GM23338 (cell line): ENCODE measurements around the gene NHS. TPM values are rescaled to one million over a fixed set of nuclear protein-coding genes. Genes with fewer than 3 reads are reported as not detected.

ENCODE experiments used
- ATAC-seq: fragments of 200-7000 bp; cut with Tn5 transposase; 3 replicates; pipeline ENCODE4 v1.9.1; 2020
- DNase-seq: peaks from one replicate; pipeline ENCODE4 v3.0.0-alpha.2; 2015; ENCODE audit warnings: low spot score
- H2AFZ ChIP-seq: fragments of 200-600 bp; sonication (generic); 2 replicates; pipeline ENCODE4 v1.8.0; 2016; ENCODE audit warnings: antibody characterized with exemption, mild to moderate bottlenecking, moderate library complexity
- H3F3A ChIP-seq: fragments of 200-600 bp; sonication (generic); replicated peaks from 2 replicates; pipeline ENCODE4 v1.8.0; 2017; ENCODE audit warnings: antibody characterized with exemption, mixed run types, low read depth
- H3K27ac ChIP-seq: fragments of 200-600 bp; sonication (generic); 2 replicates; pipeline ENCODE4 v1.6.1; 2016; ENCODE audit warnings: low read depth
- H3K27me3 ChIP-seq: fragments of 200-600 bp; sonication (generic); 2 replicates; pipeline ENCODE4 v1.8.0; 2016; ENCODE audit warnings: mild to moderate bottlenecking, mixed run types, moderate library complexity; ENCODE audit not compliant: insufficient read depth
- H3K36me3 ChIP-seq: fragments of 200-600 bp; sonication (generic); 2 replicates; pipeline ENCODE4 v1.8.0; 2016; ENCODE audit warnings: mild to moderate bottlenecking; ENCODE audit not compliant: insufficient read depth
- H3K4me1 ChIP-seq: fragments of 200-600 bp; sonication (generic); 2 replicates; pipeline ENCODE4 v1.8.0; 2016; ENCODE audit warnings: mild to moderate bottlenecking, moderate library complexity; ENCODE audit not compliant: insufficient read depth
- H3K4me2 ChIP-seq: fragments of 200-600 bp; sonication (generic); 2 replicates; pipeline ENCODE4 v1.7.1; 2017; ENCODE audit warnings: mixed run types
- H3K4me3 ChIP-seq: fragments of 200-600 bp; sonication (generic); 2 replicates; pipeline ENCODE4 v1.6.1; 2016; ENCODE audit warnings: mixed run types
- H3K79me2 ChIP-seq: fragments of 200-600 bp; sonication (generic); replicated peaks from 2 replicates; pipeline ENCODE4 v1.8.0; 2017; ENCODE audit warnings: mild to moderate bottlenecking; ENCODE audit not compliant: insufficient read depth
- H3K9me2 ChIP-seq: fragments of 200-600 bp; sonication (generic); 2 replicates; pipeline ENCODE4 v1.8.0; 2017; ENCODE audit not compliant: insufficient read depth
- H4K20me1 ChIP-seq: fragments of 200-600 bp; sonication (generic); replicated peaks from 2 replicates; pipeline ENCODE4 v1.8.0; 2017; ENCODE audit warnings: mild to moderate bottlenecking; ENCODE audit not compliant: insufficient read depth
- H3K27ac Mint-ChIP-seq: 2 replicates; pipeline ENCODE4 v1.8.0; 2020; ENCODE audit warnings: inconsistent platforms, mild to moderate bottlenecking, moderate library complexity, mixed read lengths
- H3K27me3 Mint-ChIP-seq: 3 replicates; pipeline ENCODE4 v1.8.0; 2022; ENCODE audit warnings: low read depth, mild to moderate bottlenecking, moderate library complexity, mixed read lengths, inconsistent platforms; ENCODE audit not compliant: insufficient read depth, poor library complexity
- H3K36me3 Mint-ChIP-seq: 3 replicates; pipeline ENCODE4 v1.8.0; 2021; ENCODE audit warnings: low read depth, mild to moderate bottlenecking, inconsistent platforms, moderate library complexity, mixed read lengths
- H3K4me1 Mint-ChIP-seq: 3 replicates; pipeline ENCODE4 v1.8.0; 2020; ENCODE audit warnings: mild to moderate bottlenecking, inconsistent platforms, mixed read lengths
- H3K4me3 Mint-ChIP-seq: 3 replicates; pipeline ENCODE4 v1.8.0; 2021; ENCODE audit warnings: moderate library complexity, mild to moderate bottlenecking, inconsistent platforms, mixed read lengths
- H3K9me3 Mint-ChIP-seq: 3 replicates; pipeline ENCODE4 v1.8.0; 2020; ENCODE audit warnings: moderate library complexity, mild to moderate bottlenecking, inconsistent platforms, mixed read lengths
- CREB1 ChIP-seq: fragments of 250-450 bp; sonication (Bioruptor Pico); IDR thresholded peaks from 2 replicates; pipeline ENCODE4 v1.5.0; 2020; ENCODE audit warnings: low read depth, mild to moderate bottlenecking, moderate library complexity
- CTCF ChIP-seq, 2 experiments: fragments of 200-600 bp in 1 of 2; sonication (generic) in 1 of 2; conservative IDR thresholded peaks; 2 replicates each; pipeline versions ENCODE4 v1.5.1 to v1.6.1; 2016 to 2017; ENCODE audit warnings: antibody characterized with exemption in 2 of 2, low read depth in 2 of 2, mild to moderate bottlenecking in 2 of 2, moderate library complexity in 1 of 2
- EZH2 ChIP-seq: fragments of 200-600 bp; sonication (generic); IDR thresholded peaks from one replicate; pipeline ENCODE4 v1.8.0; 2017; ENCODE audit warnings: antibody characterized with exemption, mild to moderate bottlenecking, low read depth; ENCODE audit not compliant: unreplicated experiment
- EZH2phosphoT487 ChIP-seq: fragments of 200-600 bp; sonication (generic); IDR thresholded peaks from one replicate; pipeline ENCODE4 v1.8.1; 2018; ENCODE audit warnings: antibody characterized with exemption; ENCODE audit not compliant: unreplicated experiment
- JUNB ChIP-seq: IDR thresholded peaks from one replicate; pipeline ENCODE4 v1.6.1; 2016; ENCODE audit warnings: antibody characterized with exemption; ENCODE audit not compliant: unreplicated experiment
- POLR2AphosphoS5 ChIP-seq: IDR thresholded peaks from 2 replicates; pipeline ENCODE4 v1.6.1; 2016; ENCODE audit warnings: antibody characterized with exemption, low read depth
- REST ChIP-seq: IDR thresholded peaks from one replicate; pipeline ENCODE4 v1.6.1; 2018; ENCODE audit warnings: antibody characterized with exemption; ENCODE audit not compliant: unreplicated experiment
- polyA plus RNA-seq: library from polyadenylated mRNA; unstranded; fragments of >200 nt; fragmentation: Nextera tagmentation; extraction: Ambion mirVana; gene quantifications from 2 replicates; pipeline ENCODE4 v1.2.1, GENCODE V29; 2016
- total RNA-seq: library from RNA; depleted of rRNA; stranded (reverse); fragments of >200 nt; shearing (Covaris generic); gene quantifications from 2 replicates; pipeline ENCODE4 v1.2.3, GENCODE V29; 2014
- TF ChIP-seq, protein P1 (sequence below): IDR thresholded peaks from 2 replicates; pipeline ENCODE4 v1.6.1; 2016; ENCODE audit warnings: antibody characterized with exemption
- TF ChIP-seq, protein P2 (sequence below): fragments of 250-450 bp; sonication (Bioruptor Pico); IDR thresholded peaks from 2 replicates; pipeline ENCODE4 v1.5.0; 2020; ENCODE audit warnings: mild to moderate bottlenecking, moderate library complexity

Gene NHS
- total and polyA plus RNA-seq, 2 experiments from 2014 or later = 1.8 to 8.2 TPM

DNA sequence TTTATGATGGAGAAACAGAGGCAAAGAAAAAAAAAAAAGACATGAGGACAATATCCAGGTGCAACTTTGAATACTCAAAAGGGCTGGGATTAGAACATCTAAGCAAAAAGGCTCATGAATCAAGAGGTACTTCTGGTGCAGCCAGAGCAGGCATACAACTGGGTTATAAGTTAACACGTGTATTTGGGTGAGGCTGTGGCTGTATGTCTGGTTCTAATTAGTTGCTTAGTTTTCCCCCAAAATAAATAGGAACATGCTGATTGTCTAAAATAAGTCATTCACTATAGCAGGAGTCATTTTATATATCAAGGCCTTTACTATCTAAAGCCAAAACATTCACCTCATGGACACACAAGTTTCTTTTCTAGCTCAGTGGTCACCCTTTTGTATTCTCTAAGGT lies 20.2 kb downstream of the NHS start:
- TF ChIP-seq CTCF (conservative IDR thresholded peaks at IDR 0.05; ENCODE audit: low read depth in 2 of 2) = no peak
- no peak for TF ChIP-seq EZH2
- TF ChIP-seq REST = no peak
- TF ChIP-seq, protein P1, sequence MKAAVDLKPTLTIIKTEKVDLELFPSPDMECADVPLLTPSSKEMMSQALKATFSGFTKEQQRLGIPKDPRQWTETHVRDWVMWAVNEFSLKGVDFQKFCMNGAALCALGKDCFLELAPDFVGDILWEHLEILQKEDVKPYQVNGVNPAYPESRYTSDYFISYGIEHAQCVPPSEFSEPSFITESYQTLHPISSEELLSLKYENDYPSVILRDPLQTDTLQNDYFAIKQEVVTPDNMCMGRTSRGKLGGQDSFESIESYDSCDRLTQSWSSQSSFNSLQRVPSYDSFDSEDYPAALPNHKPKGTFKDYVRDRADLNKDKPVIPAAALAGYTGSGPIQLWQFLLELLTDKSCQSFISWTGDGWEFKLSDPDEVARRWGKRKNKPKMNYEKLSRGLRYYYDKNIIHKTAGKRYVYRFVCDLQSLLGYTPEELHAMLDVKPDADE = no peak
- no peak for TF ChIP-seq JUNB
- no peak for TF ChIP-seq CREB1 (CRISPR knock-in tag)
- TF ChIP-seq EZH2phosphoT487 = no peak
- TF ChIP-seq POLR2AphosphoS5 = no peak
- TF ChIP-seq, protein P2, sequence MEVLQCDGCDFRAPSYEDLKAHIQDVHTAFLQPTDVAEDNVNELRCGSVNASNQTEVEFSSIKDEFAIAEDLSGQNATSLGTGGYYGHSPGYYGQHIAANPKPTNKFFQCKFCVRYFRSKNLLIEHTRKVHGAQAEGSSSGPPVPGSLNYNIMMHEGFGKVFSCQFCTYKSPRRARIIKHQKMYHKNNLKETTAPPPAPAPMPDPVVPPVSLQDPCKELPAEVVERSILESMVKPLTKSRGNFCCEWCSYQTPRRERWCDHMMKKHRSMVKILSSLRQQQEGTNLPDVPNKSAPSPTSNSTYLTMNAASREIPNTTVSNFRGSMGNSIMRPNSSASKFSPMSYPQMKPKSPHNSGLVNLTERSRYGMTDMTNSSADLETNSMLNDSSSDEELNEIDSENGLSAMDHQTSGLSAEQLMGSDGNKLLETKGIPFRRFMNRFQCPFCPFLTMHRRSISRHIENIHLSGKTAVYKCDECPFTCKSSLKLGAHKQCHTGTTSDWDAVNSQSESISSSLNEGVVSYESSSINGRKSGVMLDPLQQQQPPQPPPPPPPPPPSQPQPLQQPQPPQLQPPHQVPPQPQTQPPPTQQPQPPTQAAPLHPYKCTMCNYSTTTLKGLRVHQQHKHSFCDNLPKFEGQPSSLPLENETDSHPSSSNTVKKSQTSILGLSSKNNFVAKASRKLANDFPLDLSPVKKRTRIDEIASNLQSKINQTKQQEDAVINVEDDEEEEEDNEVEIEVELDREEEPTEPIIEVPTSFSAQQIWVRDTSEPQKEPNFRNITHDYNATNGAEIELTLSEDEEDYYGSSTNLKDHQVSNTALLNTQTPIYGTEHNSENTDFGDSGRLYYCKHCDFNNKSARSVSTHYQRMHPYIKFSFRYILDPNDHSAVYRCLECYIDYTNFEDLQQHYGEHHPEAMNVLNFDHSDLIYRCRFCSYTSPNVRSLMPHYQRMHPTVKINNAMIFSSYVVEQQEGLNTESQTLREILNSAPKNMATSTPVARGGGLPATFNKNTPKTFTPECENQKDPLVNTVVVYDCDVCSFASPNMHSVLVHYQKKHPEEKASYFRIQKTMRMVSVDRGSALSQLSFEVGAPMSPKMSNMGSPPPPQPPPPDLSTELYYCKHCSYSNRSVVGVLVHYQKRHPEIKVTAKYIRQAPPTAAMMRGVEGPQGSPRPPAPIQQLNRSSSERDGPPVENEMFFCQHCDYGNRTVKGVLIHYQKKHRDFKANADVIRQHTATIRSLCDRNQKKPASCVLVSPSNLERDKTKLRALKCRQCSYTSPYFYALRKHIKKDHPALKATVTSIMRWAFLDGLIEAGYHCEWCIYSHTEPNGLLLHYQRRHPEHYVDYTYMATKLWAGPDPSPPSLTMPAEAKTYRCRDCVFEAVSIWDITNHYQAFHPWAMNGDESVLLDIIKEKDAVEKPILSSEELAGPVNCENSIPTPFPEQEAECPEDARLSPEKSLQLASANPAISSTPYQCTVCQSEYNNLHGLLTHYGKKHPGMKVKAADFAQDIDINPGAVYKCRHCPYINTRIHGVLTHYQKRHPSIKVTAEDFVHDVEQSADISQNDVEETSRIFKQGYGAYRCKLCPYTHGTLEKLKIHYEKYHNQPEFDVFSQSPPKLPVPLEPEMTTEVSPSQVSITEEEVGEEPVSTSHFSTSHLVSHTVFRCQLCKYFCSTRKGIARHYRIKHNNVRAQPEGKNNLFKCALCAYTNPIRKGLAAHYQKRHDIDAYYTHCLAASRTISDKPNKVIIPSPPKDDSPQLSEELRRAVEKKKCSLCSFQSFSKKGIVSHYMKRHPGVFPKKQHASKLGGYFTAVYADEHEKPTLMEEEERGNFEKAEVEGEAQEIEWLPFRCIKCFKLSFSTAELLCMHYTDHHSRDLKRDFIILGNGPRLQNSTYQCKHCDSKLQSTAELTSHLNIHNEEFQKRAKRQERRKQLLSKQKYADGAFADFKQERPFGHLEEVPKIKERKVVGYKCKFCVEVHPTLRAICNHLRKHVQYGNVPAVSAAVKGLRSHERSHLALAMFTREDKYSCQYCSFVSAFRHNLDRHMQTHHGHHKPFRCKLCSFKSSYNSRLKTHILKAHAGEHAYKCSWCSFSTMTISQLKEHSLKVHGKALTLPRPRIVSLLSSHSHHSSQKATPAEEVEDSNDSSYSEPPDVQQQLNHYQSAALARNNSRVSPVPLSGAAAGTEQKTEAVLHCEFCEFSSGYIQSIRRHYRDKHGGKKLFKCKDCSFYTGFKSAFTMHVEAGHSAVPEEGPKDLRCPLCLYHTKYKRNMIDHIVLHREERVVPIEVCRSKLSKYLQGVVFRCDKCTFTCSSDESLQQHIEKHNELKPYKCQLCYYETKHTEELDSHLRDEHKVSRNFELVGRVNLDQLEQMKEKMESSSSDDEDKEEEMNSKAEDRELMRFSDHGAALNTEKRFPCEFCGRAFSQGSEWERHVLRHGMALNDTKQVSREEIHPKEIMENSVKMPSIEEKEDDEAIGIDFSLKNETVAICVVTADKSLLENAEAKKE = no peak
- H3K36me3 Mint-ChIP-seq = peaks cover 3% of the 10 kb centered on the region; the same call in 1 of the 3 replicates
- no peak overlapping the region for H3K4me3 Mint-ChIP-seq
- Histone ChIP-seq H3K4me3 (no peak overlapping the region), H3K4me2 (no peak overlapping the region), H3K79me2 (0 out of 2 replicates have a peak, but pooled peaks cover 4% of the 10 kb centered on the region), H2AFZ (no peak overlapping the region), H3K27me3 (no peaks in the 10 kb centered on the region), H3K27ac (no peak overlapping the region), H3F3A (no peaks in the 10 kb centered on the region), H3K36me3 (no peaks in the 10 kb centered on the region), H3K9me2 (no peaks in the 10 kb centered on the region), H4K20me1 (no peaks in the 10 kb centered on the region), H3K4me1 (no peaks in the 10 kb centered on the region; the same call in 1 of the 2 replicates)
- peaks cover 12% of the 10 kb centered on the region for H3K4me1 Mint-ChIP-seq
- no peak overlapping the region for H3K27ac Mint-ChIP-seq
- DNase-seq (no peak), ATAC-seq (no peak)
- no peaks in the 10 kb centered on the region for H3K9me3 Mint-ChIP-seq
- H3K27me3 Mint-ChIP-seq = no peaks in the 10 kb centered on the region
